Liver (tissue), 3 donors: ENCODE results near the gene PDZD2.

Experiments
- CTCF ChIP-seq: fragments of 150-350 bp; IDR thresholded peaks from 2 replicates; pipeline ENCODE4 v1.5.1; 2017; ENCODE audit warnings: improper control_type of control experiment, low read depth, low read length; ENCODE audit not compliant: missing input control
- FOXA1 ChIP-seq: IDR thresholded peaks from 2 replicates; pipeline ENCODE4 v1.6.1; 2016; ENCODE audit warnings: antibody characterized with exemption
- GABPA ChIP-seq, 2 donors: IDR thresholded peaks in 1 of 2; conservative IDR thresholded peaks in 1 of 2; 2 replicates each; pipeline ENCODE4 v1.6.1; 2016; ENCODE audit warnings: antibody characterized with exemption in 2 of 2, mild to moderate bottlenecking in 1 of 2, moderate library complexity in 1 of 2
- REST ChIP-seq: IDR thresholded peaks from 2 replicates; pipeline ENCODE4 v1.6.1; 2016; ENCODE audit warnings: antibody characterized with exemption, mild to moderate bottlenecking
- YY1 ChIP-seq: IDR thresholded peaks from 2 replicates; pipeline ENCODE4 v1.6.1; 2016; ENCODE audit warnings: antibody characterized with exemption, mild to moderate bottlenecking
- donor health status: healthy.
- donor health status: healthy.

- no peak for TF ChIP-seq REST
- TF ChIP-seq CTCF, result no peak
- TF ChIP-seq FOXA1, result no peak
- no peak for TF ChIP-seq GABPA (IDR thresholded peaks at IDR 0.05 in 1 of 2, conservative IDR thresholded peaks at IDR 0.05 in 1 of 2)
- no peak for TF ChIP-seq YY1
These were observed 492.7 kb downstream of the PDZD2 start for GRCh38 chr5:32131604-32132003.
